K562 (cell line): ENCODE measurements around the gene AGFG2. TPM values are rescaled to one million over a fixed set of nuclear protein-coding genes. Genes with fewer than 3 reads are reported as not detected.

Experiments
- BMI1 ChIP-seq: fragments of 150-350 bp; IDR thresholded peaks from 2 replicates; pipeline ENCODE4 v1.6.1; 2014; ENCODE audit warnings: low read length
- CREBBP ChIP-seq: IDR thresholded peaks from one replicate; pipeline ENCODE4 v1.6.1; 2012; ENCODE audit warnings: low read depth, mild to moderate bottlenecking, control low read depth, inconsistent platforms, low read length
- ERF ChIP-seq: fragments of 450-650 bp; formaldehyde crosslinking; IDR thresholded peaks from 2 replicates; pipeline ENCODE4 v1.4.0; 2020; ENCODE audit warnings: mild to moderate bottlenecking, mixed read lengths
- FOXP1 ChIP-seq: sonication (generic); formaldehyde crosslinking; IDR thresholded peaks from 2 replicates; pipeline ENCODE4 v1.8.0; 2022; ENCODE audit warnings: mild to moderate bottlenecking, missing genetic modification reagents
- HDGF ChIP-seq: fragments of 450-650 bp; IDR thresholded peaks from 2 replicates; pipeline ENCODE4 v1.6.1; 2016
- NCOA1 ChIP-seq: fragments of 450-650 bp; IDR thresholded peaks from 2 replicates; pipeline ENCODE4 v1.6.1; 2016; ENCODE audit warnings: low read depth
- NR2C2 ChIP-seq, 2 experiments: fragments of 200-800 bp in 1 of 2; sonication (Bioruptor generic) in 1 of 2; sonication (generic) in 1 of 2; formaldehyde crosslinking in 1 of 2; IDR thresholded peaks; 2 replicates each; pipeline versions ENCODE4 v1.6.1 to v1.8.0; 2016 to 2022; ENCODE audit warnings: mild to moderate bottlenecking in 1 of 2, missing compliant biosample characterization in 1 of 2, missing genetic modification characterization in 1 of 2, missing genetic modification reagents in 1 of 2
- RFX5 ChIP-seq: IDR thresholded peaks from 2 replicates; pipeline ENCODE4 v1.6.1; 2011; ENCODE audit warnings: low read depth, mild to moderate bottlenecking, improper control_type of control experiment, low read length
- RUNX1 ChIP-seq: sonication (generic); IDR thresholded peaks from 2 replicates; pipeline ENCODE4 v1.6.1; 2016; ENCODE audit warnings: antibody characterized with exemption, low read depth
- SIRT6 ChIP-seq: IDR thresholded peaks from one replicate; pipeline ENCODE4 v1.6.1; 2012; ENCODE audit warnings: low read depth, mild to moderate bottlenecking, control low read depth, inconsistent platforms, low read length, moderate library complexity
- TARDBP ChIP-seq: fragments of 450-650 bp; IDR thresholded peaks from 2 replicates; pipeline ENCODE4 v1.6.1; 2016
- ZC3H8 ChIP-seq: fragments of 450-650 bp; IDR thresholded peaks from 2 replicates; pipeline ENCODE4 v1.6.1; 2017
- ZNF316 ChIP-seq: fragments of 450-650 bp; IDR thresholded peaks from 2 replicates; pipeline ENCODE4 v1.6.1; 2016
- ZNF699 ChIP-seq: fragments of 250-450 bp; sonication (Bioruptor Pico); IDR thresholded peaks from 2 replicates; pipeline ENCODE4 v1.8.0; 2021; ENCODE audit warnings: mild to moderate bottlenecking, moderate library complexity; ENCODE audit not compliant: insufficient replicate concordance
- polyA plus RNA-seq, 8 experiments: library from polyadenylated mRNA; depleted of rRNA in 4 of 8; stranded (reverse) in 5 of 8; unstranded in 3 of 8; fragments of >200 nt; fragmentation: Nextera tagmentation in 2 of 8; fragmentation: Illumina TruSeq in 1 of 8; extraction: Ambion mirVana in 2 of 8; extraction: Trizol in 1 of 8; gene quantifications; 2 replicates each; pipeline versions ENCODE4 v1.2.1 to v1.2.3, GENCODE V29; 2011 to 2014; ENCODE audit warnings: inconsistent platforms in 1 of 8, missing spikeins in 1 of 8
- total RNA-seq, 7 experiments: library from RNA; depleted of rRNA in 6 of 7; stranded (reverse); fragments of >200 nt in 6 of 7; fragmentation: Illumina TruSeq in 2 of 7; extraction: Trizol in 2 of 7; gene quantifications; 2 replicates each; pipeline versions ENCODE4 v1.2.1 to v1.2.3, GENCODE V29; 2011 to 2021; ENCODE audit warnings: low replicate concordance in 1 of 7
- TF ChIP-seq, protein P1 (sequence below): fragments of 450-650 bp; formaldehyde crosslinking; IDR thresholded peaks from 2 replicates; pipeline ENCODE4 v1.4.0; 2022; ENCODE audit warnings: missing genetic modification characterization
- TF ChIP-seq, protein P2 (sequence below): fragments of 250-450 bp; sonication (Bioruptor Pico); IDR thresholded peaks from 2 replicates; pipeline ENCODE4 v1.4.0; 2020; ENCODE audit warnings: mild to moderate bottlenecking
- TF ChIP-seq, protein P3 (sequence below): sonication (generic); formaldehyde crosslinking; IDR thresholded peaks from 2 replicates; pipeline ENCODE4 v1.4.0; 2020; ENCODE audit warnings: mild to moderate bottlenecking, missing genetic modification reagents
- TF ChIP-seq, protein P4 (sequence below): fragments of 450-650 bp; IDR thresholded peaks from 2 replicates; pipeline ENCODE4 v1.6.1; 2016; ENCODE audit warnings: mild to moderate bottlenecking
- TF ChIP-seq, protein P5 (sequence below): fragments of 200-400 bp; formaldehyde crosslinking; IDR thresholded peaks from 2 replicates; pipeline ENCODE4 v1.6.1; 2017; ENCODE audit warnings: mild to moderate bottlenecking, low read depth, low read length, moderate library complexity

The AGFG2 gene
- total and polyA plus RNA-seq, 9 of the 15 experiments (the other 6 are each of a cell fraction or from before 2014, with no cell fraction given): 0.31 to 23.1 (median 6.5) TPM

DNA sequence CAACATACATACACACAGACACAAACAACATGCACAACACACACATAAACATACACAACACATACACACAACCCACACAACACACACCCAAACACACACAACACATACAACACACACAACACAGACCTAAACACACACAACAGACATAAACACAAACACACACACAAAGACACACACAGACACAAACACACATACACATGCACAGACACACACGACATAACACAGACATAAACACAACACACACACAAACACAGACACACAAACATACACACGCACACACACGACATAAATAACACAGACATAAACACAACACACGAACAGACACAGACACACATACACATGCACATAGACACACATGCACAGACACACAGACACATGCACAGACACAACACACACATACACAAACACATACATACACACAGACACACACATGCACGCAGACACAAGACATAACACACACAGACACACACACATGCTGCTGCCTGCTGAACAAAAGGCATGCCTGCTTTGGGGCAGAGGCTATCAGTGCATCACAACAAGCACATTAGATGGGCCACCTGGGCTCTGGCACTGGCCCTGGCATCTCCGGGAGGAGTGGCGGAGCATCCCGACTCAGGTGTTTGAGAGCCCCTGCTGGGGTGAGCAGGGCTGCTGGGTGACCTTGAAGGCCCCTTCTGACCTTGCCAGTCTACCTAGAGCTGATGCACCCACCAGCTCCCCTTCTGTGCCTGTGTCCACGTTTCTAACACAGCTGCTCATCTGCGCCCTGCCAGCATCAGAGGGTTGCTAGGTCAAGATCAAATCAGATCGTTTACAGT, 41.7 kb downstream of the AGFG2 start (continued):
- TF ChIP-seq ZNF316: no peak
- no peak for TF ChIP-seq RUNX1
- TF ChIP-seq, protein P1, sequence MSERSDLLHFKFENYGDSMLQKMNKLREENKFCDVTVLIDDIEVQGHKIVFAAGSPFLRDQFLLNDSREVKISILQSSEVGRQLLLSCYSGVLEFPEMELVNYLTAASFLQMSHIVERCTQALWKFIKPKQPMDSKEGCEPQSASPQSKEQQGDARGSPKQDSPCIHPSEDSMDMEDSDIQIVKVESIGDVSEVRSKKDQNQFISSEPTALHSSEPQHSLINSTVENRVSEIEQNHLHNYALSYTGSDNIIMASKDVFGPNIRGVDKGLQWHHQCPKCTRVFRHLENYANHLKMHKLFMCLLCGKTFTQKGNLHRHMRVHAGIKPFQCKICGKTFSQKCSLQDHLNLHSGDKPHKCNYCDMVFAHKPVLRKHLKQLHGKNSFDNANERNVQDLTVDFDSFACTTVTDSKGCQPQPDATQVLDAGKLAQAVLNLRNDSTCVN: peak; percentile 84
- TF ChIP-seq, protein P2, sequence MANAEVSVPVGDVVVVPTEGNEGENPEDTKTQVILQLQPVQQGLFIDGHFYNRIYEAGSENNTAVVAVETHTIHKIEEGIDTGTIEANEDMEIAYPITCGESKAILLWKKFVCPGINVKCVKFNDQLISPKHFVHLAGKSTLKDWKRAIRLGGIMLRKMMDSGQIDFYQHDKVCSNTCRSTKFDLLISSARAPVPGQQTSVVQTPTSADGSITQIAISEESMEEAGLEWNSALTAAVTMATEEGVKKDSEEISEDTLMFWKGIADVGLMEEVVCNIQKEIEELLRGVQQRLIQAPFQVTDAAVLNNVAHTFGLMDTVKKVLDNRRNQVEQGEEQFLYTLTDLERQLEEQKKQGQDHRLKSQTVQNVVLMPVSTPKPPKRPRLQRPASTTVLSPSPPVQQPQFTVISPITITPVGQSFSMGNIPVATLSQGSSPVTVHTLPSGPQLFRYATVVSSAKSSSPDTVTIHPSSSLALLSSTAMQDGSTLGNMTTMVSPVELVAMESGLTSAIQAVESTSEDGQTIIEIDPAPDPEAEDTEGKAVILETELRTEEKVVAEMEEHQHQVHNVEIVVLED (CRISPR knock-in tag): no peak
- TF ChIP-seq FOXP1 (CRISPR knock-in tag): 0 out of 2 replicates have a peak, but pooled peaks have one; percentile 58
- TF ChIP-seq, protein P3, sequence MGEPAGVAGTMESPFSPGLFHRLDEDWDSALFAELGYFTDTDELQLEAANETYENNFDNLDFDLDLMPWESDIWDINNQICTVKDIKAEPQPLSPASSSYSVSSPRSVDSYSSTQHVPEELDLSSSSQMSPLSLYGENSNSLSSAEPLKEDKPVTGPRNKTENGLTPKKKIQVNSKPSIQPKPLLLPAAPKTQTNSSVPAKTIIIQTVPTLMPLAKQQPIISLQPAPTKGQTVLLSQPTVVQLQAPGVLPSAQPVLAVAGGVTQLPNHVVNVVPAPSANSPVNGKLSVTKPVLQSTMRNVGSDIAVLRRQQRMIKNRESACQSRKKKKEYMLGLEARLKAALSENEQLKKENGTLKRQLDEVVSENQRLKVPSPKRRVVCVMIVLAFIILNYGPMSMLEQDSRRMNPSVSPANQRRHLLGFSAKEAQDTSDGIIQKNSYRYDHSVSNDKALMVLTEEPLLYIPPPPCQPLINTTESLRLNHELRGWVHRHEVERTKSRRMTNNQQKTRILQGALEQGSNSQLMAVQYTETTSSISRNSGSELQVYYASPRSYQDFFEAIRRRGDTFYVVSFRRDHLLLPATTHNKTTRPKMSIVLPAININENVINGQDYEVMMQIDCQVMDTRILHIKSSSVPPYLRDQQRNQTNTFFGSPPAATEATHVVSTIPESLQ (CRISPR knock-in tag): no peak
- TF ChIP-seq NCOA1: no peak
- no peak for TF ChIP-seq SIRT6
- no peak for TF ChIP-seq CREBBP
- TF ChIP-seq TARDBP: 0 out of 2 replicates have a peak, but pooled peaks have one; percentile 53
- no peak for TF ChIP-seq RFX5
- no peak; the same call in none of the 2 replicates for TF ChIP-seq HDGF
- no peak for TF ChIP-seq ERF (CRISPR knock-in tag)
- TF ChIP-seq ZNF699 (CRISPR knock-in tag): no peak
- TF ChIP-seq BMI1: no peak
- TF ChIP-seq, protein P4, sequence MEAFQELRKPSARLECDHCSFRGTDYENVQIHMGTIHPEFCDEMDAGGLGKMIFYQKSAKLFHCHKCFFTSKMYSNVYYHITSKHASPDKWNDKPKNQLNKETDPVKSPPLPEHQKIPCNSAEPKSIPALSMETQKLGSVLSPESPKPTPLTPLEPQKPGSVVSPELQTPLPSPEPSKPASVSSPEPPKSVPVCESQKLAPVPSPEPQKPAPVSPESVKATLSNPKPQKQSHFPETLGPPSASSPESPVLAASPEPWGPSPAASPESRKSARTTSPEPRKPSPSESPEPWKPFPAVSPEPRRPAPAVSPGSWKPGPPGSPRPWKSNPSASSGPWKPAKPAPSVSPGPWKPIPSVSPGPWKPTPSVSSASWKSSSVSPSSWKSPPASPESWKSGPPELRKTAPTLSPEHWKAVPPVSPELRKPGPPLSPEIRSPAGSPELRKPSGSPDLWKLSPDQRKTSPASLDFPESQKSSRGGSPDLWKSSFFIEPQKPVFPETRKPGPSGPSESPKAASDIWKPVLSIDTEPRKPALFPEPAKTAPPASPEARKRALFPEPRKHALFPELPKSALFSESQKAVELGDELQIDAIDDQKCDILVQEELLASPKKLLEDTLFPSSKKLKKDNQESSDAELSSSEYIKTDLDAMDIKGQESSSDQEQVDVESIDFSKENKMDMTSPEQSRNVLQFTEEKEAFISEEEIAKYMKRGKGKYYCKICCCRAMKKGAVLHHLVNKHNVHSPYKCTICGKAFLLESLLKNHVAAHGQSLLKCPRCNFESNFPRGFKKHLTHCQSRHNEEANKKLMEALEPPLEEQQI: no peak
- peak; percentile 85; the same call in 1 of the 2 replicates for TF ChIP-seq ZC3H8
- TF ChIP-seq, protein P5, sequence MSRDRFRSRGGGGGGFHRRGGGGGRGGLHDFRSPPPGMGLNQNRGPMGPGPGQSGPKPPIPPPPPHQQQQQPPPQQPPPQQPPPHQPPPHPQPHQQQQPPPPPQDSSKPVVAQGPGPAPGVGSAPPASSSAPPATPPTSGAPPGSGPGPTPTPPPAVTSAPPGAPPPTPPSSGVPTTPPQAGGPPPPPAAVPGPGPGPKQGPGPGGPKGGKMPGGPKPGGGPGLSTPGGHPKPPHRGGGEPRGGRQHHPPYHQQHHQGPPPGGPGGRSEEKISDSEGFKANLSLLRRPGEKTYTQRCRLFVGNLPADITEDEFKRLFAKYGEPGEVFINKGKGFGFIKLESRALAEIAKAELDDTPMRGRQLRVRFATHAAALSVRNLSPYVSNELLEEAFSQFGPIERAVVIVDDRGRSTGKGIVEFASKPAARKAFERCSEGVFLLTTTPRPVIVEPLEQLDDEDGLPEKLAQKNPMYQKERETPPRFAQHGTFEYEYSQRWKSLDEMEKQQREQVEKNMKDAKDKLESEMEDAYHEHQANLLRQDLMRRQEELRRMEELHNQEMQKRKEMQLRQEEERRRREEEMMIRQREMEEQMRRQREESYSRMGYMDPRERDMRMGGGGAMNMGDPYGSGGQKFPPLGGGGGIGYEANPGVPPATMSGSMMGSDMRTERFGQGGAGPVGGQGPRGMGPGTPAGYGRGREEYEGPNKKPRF: no peak
- TF ChIP-seq NR2C2 (CRISPR knock-in tag; IDR thresholded peaks at IDR 0.05): no peak
- no peak for TF ChIP-seq NR2C2 (tag; IDR thresholded peaks at IDR 0.05)
